ENCODE results near the gene MLLT1.

The MLLT1 gene

GRCh38 chr19:6213696-6214641 lies 65.8 kb downstream of the MLLT1 start:
- Histone ChIP-seq H3K27me3 (ENCODE audit: insufficient read depth, low read depth, severe bottlenecking) (no peaks in the 10 kb centered on the region), H3K9me3 (ENCODE audit: severe bottlenecking) (no peaks in the 10 kb centered on the region), H3K36me3 (peaks cover 50% of the 10 kb centered on the region), H3K4me3 (ENCODE audit: low read depth, low read length) (no peak overlapping the region), H3K27ac (no peak overlapping the region)
- DNase-seq, result no peak
- no peak for TF ChIP-seq CTCF (IDR thresholded peaks at IDR 0.05; ENCODE audit: low read depth, low read length)

- no peaks in the 10 kb centered on the region for H3K27me3 ChIP-seq (ENCODE audit: insufficient read depth, low read depth, severe bottlenecking)
- no peak overlapping the region for H3K4me3 ChIP-seq (ENCODE audit: low read depth, low read length)
- DNase-seq, result no peak
- no peaks in the 10 kb centered on the region for H3K9me3 ChIP-seq (ENCODE audit: severe bottlenecking)
- no peak for TF ChIP-seq CTCF (IDR thresholded peaks at IDR 0.05; ENCODE audit: low read depth, low read length)
- H3K27ac ChIP-seq, result no peak overlapping the region
- peaks cover 43% of the 10 kb centered on the region for H3K36me3 ChIP-seq
Observed at GRCh38 chr19:6213266-6213595, 66.5 kb downstream of the MLLT1 start.

- TF ChIP-seq CTCF (IDR thresholded peaks at IDR 0.05; ENCODE audit: low read depth, low read length), result no peak
- DNase-seq, result no peak
- Histone ChIP-seq H3K9me3 (ENCODE audit: severe bottlenecking) (no peaks in the 10 kb centered on the region), H3K27me3 (ENCODE audit: insufficient read depth, low read depth, severe bottlenecking) (no peaks in the 10 kb centered on the region), H3K27ac (no peak overlapping the region), H3K4me3 (ENCODE audit: low read depth, low read length) (no peak overlapping the region), H3K36me3 (peaks cover 40% of the 10 kb centered on the region)
Observed at GRCh38 chr19:6212403-6213265, 67.1 kb downstream of the MLLT1 start.

- DNase-seq, result no peak
- H3K4me3 ChIP-seq (ENCODE audit: low read depth, low read length), result no peak overlapping the region
- H3K36me3 ChIP-seq, result peaks cover 40% of the 10 kb centered on the region
- no peak overlapping the region for H3K27ac ChIP-seq
- H3K27me3 ChIP-seq (ENCODE audit: insufficient read depth, low read depth, severe bottlenecking), result no peaks in the 10 kb centered on the region
- H3K9me3 ChIP-seq (ENCODE audit: severe bottlenecking), result no peaks in the 10 kb centered on the region
- TF ChIP-seq CTCF (IDR thresholded peaks at IDR 0.05; ENCODE audit: low read depth, low read length), result no peak
Observed at GRCh38 chr19:6211632-6212402, 68.0 kb downstream of the MLLT1 start.

GRCh38 chr19:6210721-6211600 lies 68.8 kb downstream of the MLLT1 start:
- Histone ChIP-seq H3K36me3 (peaks cover 38% of the 10 kb centered on the region), H3K4me3 (ENCODE audit: low read depth, low read length) (no peak overlapping the region), H3K27ac (no peak overlapping the region), H3K27me3 (ENCODE audit: insufficient read depth, low read depth, severe bottlenecking) (no peaks in the 10 kb centered on the region), H3K9me3 (ENCODE audit: severe bottlenecking) (no peaks in the 10 kb centered on the region)
- no peak for DNase-seq
- no peak for TF ChIP-seq CTCF (IDR thresholded peaks at IDR 0.05; ENCODE audit: low read depth, low read length)

Measured in WERI-Rb-1 (cell line).